Pulmonary artery endothelial cell (primary cell): ENCODE data around the gene GCM1. TPM values are rescaled to one million over a fixed set of nuclear protein-coding genes. Genes with fewer than 3 reads are reported as not detected.

Source experiments
- DNase-seq: peaks from one replicate; pipeline ENCODE4 v3.0.0-alpha.2; 2011; ENCODE audit warnings: low read depth, low spot score
- total RNA-seq: library from RNA; depleted of rRNA; stranded (reverse); fragments of >200 nt; gene quantifications from 2 replicates; pipeline ENCODE4 v1.2.3, GENCODE V29; 2014

The GCM1 gene
- total RNA-seq, 1 donor from 2014 or later = not detected

- no peak for DNase-seq
Measured at GRCh38 chr6:53152576-53152975, 3.9 kb upstream of the GCM1 start.

- no peak for DNase-seq
Measured at GRCh38 chr6:53151676-53152075, 3.0 kb upstream of the GCM1 start.

GRCh38 chr6:53144802-53145201 lies 3.8 kb downstream of the GCM1 start:
- DNase-seq = no peak

- DNase-seq = no peak
Measured at GRCh38 chr6:53143710-53144109, 4.9 kb downstream of the GCM1 start.

GRCh38 chr6:53142810-53143209 lies 5.8 kb downstream of the GCM1 start:
- no peak for DNase-seq

- no peak for DNase-seq
Measured at GRCh38 chr6:53139841-53140413, 8.7 kb downstream of the GCM1 start.

- DNase-seq = no peak
Measured at GRCh38 chr6:53136000-53136609, 12.5 kb downstream of the GCM1 start.

- DNase-seq = no peak
Measured at GRCh38 chr6:53134601-53135235, 13.9 kb downstream of the GCM1 start.

GRCh38 chr6:53133961-53134360 lies 14.7 kb downstream of the GCM1 start:
- DNase-seq = no peak

GRCh38 chr6:53130569-53131290 lies 17.9 kb downstream of the GCM1 start:
- no peak for DNase-seq

- DNase-seq = no peak
Measured at GRCh38 chr6:53128842-53129241, 19.8 kb downstream of the GCM1 start.

GRCh38 chr6:53125276-53125675 lies 23.4 kb downstream of the GCM1 start:
- DNase-seq = no peak

- no peak for DNase-seq
Measured at GRCh38 chr6:53124131-53124800, 24.4 kb downstream of the GCM1 start.

- DNase-seq = no peak
Measured at GRCh38 chr6:53119772-53120409, 28.8 kb downstream of the GCM1 start.

GRCh38 chr6:53119349-53119748 lies 29.3 kb downstream of the GCM1 start:
- no peak for DNase-seq

- DNase-seq = no peak
Measured at GRCh38 chr6:53115741-53116140, 32.9 kb downstream of the GCM1 start.

GRCh38 chr6:53115113-53115512 lies 33.5 kb downstream of the GCM1 start:
- DNase-seq = no peak

GRCh38 chr6:53113742-53114141 lies 34.9 kb downstream of the GCM1 start:
- no peak for DNase-seq

- DNase-seq = no peak
Measured at GRCh38 chr6:53112871-53113270, 35.8 kb downstream of the GCM1 start.

- no peak for DNase-seq
Measured at GRCh38 chr6:53112404-53112803, 36.2 kb downstream of the GCM1 start.

GRCh38 chr6:53111865-53112264 lies 36.8 kb downstream of the GCM1 start:
- DNase-seq = no peak
